GM12865 (cell line): ENCODE data around the gene CBX3.
"Not testable (repeated sequence)": the region's sequence is repeated elsewhere in the genome, so short reads cannot be mapped to it uniquely, and the experiment has no call there.

Experiments used
- DNase-seq: peaks from one replicate; pipeline ENCODE4 v3.0.0; 2010; ENCODE audit warnings: low read depth
- H3K4me3 ChIP-seq: 2 replicates; pipeline ENCODE4 v1.5.1; 2011; ENCODE audit warnings: mild to moderate bottlenecking, low read depth, low read length, control low read depth
- TF ChIP-seq, protein P1 (sequence below): IDR thresholded peaks from 2 replicates; pipeline ENCODE4 v1.5.1; 2011; ENCODE audit warnings: low read length, control low read depth, low read depth, inconsistent platforms; ENCODE audit not compliant: insufficient read depth; ENCODE audit errors: missing control alignments

The CBX3 gene

GRCh38 chr7:26181474-26182227 is 19.9 kb upstream of the CBX3 start:
- H3K4me3 ChIP-seq, result no peak overlapping the region
- TF ChIP-seq, protein P1, sequence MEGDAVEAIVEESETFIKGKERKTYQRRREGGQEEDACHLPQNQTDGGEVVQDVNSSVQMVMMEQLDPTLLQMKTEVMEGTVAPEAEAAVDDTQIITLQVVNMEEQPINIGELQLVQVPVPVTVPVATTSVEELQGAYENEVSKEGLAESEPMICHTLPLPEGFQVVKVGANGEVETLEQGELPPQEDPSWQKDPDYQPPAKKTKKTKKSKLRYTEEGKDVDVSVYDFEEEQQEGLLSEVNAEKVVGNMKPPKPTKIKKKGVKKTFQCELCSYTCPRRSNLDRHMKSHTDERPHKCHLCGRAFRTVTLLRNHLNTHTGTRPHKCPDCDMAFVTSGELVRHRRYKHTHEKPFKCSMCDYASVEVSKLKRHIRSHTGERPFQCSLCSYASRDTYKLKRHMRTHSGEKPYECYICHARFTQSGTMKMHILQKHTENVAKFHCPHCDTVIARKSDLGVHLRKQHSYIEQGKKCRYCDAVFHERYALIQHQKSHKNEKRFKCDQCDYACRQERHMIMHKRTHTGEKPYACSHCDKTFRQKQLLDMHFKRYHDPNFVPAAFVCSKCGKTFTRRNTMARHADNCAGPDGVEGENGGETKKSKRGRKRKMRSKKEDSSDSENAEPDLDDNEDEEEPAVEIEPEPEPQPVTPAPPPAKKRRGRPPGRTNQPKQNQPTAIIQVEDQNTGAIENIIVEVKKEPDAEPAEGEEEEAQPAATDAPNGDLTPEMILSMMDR, result no peak
- no peak for DNase-seq

DNA sequence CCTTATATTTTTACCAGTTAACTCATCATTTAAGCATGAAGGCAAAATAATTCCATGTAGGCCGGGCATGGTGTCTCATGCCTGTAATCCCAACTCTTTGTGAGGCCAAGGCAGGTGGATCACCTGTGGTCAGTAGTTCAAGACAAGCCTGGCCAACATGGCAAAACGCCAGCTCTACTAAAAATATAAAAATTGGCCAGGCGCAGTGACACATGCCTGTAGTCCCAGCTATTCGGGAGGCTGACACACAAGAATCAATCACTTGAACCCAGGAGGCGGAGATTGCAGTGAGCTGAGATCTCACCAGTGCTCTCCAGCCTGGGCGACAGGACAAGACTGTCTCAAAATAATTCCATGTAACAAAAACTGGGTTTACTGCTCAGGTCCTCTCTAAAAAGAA is 19.3 kb upstream of the CBX3 start:
- TF ChIP-seq, protein P1, result no peak

DNA sequence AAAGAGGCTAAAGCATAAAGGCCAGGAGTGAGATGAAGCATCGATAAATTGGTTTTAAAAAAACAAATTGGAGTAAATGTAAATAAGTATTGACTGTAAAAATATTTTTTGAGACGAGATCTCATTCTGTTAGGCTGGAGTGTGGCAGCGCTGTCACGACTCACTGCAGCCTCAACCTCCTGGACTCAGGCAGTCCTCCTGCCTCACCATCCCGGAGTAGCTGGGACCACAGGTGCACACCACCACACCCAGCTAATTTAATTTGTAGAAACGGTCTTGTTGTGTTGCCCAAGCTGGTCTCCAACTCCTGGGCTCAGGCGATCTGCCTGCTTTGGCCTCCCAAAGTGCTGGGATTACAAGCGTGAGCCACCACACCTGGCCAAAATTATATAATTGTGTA is 18.8 kb upstream of the CBX3 start:
- no peak overlapping the region for H3K4me3 ChIP-seq
- no peak for DNase-seq
- TF ChIP-seq, protein P1, result no peak

More for the DNA sequence above, 19.3 kb upstream of the CBX3 start:
- no peak for DNase-seq
- H3K4me3 ChIP-seq, result no peak overlapping the region

DNA sequence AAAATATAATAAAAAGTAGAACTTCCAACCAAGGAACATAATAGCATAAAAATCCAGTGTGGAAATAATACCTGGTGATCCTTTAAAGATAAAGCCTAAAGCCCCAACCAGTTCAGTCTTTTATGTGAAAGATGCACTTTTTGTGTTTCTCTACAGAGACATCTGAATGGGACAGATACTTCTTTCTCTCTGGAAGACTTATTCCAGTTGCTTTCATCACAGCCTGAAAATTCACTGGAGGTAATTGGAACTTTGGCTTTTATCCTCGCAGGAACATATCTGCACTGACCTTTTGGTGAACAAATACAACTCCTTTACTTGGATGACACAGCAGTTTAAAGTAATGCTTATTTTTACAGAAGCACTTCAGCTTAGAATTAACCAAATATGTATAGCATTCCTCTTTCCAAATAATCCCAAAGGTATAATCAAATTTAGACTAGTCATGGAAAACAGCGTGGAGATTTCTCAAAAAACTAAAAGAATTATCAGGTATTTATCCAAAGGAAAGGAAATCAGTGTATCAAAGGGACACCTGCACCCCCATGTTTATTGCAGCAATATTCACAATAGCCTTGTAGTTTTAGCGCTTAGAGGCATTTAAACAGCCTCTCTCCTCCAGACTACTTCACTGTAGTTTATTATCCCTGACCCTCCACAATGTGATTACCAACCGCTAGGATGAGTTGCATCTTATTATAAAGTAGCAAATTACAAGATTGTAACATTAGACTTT is 17.8 kb upstream of the CBX3 start:
- H3K4me3 ChIP-seq, result no peak overlapping the region
- TF ChIP-seq, protein P1, result no peak
- no peak for DNase-seq

DNA sequence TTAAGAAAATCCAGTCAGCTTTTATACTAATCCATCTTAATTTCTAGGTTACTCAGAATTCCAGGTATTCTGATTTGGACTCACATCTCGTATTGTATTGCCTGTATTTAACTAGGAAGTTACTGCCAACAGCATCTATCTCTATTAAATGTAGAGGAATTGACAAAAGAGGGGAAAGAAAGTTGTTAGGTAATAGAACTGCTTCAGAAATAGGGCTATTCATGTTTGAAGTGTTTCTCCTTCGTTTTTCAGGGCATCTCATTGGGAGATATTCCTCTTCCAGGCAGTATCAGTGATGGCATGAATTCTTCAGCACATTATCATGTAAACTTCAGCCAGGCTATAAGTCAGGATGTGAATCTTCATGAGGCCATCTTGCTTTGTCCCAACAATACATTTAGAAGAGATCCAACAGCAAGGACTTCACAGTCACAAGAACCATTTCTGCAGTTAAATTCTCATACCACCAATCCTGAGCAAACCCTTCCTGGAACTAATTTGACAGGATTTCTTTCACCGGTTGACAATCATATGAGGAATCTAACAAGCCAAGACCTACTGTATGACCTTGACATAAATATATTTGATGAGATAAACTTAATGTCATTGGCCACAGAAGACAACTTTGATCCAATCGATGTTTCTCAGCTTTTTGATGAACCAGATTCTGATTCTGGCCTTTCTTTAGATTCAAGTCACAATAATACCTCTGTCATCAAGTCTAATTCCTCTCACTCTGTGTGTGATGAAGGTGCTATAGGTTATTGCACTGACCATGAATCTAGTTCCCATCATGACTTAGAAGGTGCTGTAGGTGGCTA is 17.1 kb upstream of the CBX3 start:
- H3K4me3 ChIP-seq, DNase-seq: not testable (repeated sequence)

DNA sequence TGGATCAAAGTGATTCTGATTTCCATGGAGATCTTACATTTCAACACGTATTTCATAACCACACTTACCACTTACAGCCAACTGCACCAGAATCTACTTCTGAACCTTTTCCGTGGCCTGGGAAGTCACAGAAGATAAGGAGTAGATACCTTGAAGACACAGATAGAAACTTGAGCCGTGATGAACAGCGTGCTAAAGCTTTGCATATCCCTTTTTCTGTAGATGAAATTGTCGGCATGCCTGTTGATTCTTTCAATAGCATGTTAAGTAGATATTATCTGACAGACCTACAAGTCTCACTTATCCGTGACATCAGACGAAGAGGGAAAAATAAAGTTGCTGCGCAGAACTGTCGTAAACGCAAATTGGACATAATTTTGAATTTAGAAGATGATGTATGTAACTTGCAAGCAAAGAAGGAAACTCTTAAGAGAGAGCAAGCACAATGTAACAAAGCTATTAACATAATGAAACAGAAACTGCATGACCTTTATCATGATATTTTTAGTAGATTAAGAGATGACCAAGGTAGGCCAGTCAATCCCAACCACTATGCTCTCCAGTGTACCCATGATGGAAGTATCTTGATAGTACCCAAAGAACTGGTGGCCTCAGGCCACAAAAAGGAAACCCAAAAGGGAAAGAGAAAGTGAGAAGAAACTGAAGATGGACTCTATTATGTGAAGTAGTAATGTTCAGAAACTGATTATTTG is 16.3 kb upstream of the CBX3 start:
- DNase-seq, result no peak
- TF ChIP-seq, protein P1, result no peak
- no peak overlapping the region for H3K4me3 ChIP-seq
